Measurements from ENCODE around the gene HOXC6. TPM values are rescaled to one million over a fixed set of nuclear protein-coding genes. Genes with fewer than 3 reads are reported as not detected.

Gene HOXC6
- total RNA-seq, 2 experiments from 2014 or later = not detected

DNA sequence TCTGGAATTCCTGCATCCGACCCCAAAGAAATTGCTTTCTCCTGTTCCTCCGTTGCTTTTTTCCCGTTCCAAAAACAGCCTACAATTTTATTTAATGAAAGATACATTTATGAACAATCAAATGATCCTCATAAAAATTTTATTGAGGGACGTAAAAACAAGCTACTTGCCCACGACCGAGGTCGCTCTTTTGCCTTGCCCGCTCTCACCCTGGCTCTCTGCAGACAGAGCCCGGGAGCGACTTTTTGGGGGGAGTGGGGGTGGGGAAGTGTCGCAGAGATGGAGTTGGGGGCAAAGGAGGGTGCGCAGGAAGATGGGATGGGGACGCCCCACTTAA, 29.4 kb upstream of the HOXC6 start:
- no peak for DNase-seq
- Mint-ChIP-seq H3K36me3 (ENCODE audit: low read depth) (peaks cover 3% of the 10 kb centered on the region), H3K9me3 (ENCODE audit: insufficient read depth) (no peaks in the 10 kb centered on the region), H3K4me1 (ENCODE audit: low read depth) (peaks cover 26% of the 10 kb centered on the region), H3K4me3 (no peak overlapping the region), H3K27ac (no peak overlapping the region), H3K27me3 (ENCODE audit: low read depth) (peaks cover 95% of the 10 kb centered on the region)
- ChIA-PET CTCF (interaction anchor here (1.3 to 4.5 kb wide), 5 partner anchors 11 to 193 kb away, joined by 3 to 19 read pairs (median 5); partner anchors contain the start of genes HOXC10 and HOXC5), POLR2A (interaction anchor here (1.1 to 1.2 kb wide), 2 partner anchors 9 to 18 kb away, joined by 3 to 6 read pairs; no protein-coding TSS in a partner anchor)
- no peak for ATAC-seq

DNA sequence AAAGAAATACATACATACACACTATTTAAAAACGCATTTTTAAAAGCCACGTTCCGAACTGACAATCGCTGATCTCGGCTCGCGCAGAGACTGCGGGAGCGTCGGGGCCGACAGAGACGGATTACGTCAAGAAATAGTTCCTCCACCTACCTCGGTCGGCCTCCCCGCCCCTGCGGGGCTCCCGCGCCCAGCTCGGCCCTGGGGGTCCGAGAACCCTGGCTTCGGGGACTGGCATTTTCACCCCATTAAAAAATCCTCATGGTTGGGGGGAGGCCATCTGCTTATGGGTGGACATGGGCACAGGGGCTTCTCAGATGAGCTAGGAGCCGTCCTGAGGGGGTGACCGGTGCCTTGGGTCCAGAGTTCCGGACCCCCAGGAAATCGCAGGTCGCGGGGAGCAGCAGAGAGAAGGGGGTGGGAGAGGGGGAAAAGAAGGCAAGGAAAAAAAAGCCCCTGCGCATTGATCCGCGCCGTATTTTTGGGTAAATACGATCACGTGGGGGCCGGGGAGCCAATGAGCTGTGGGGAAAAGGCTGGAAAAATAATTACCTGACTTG, 28.6 kb upstream of the HOXC6 start:
- no peak overlapping the region for H3K4me3 Mint-ChIP-seq
- DNase-seq (no peak), ATAC-seq (no peak)
- H3K4me1 Mint-ChIP-seq (ENCODE audit: low read depth) = peaks cover 22% of the 10 kb centered on the region
- ChIA-PET POLR2A (interaction anchor here (0.7 to 1.1 kb wide), 2 partner anchors 8 to 193 kb away, joined by 3 read pairs; no protein-coding TSS in a partner anchor), CTCF (interaction anchor here (0.9 to 4.5 kb wide), 7 partner anchors 11 to 208 kb away, joined by 3 to 19 read pairs (median 5); partner anchors contain the start of genes HOXC10 and HOXC5)
- no peaks in the 10 kb centered on the region for H3K9me3 Mint-ChIP-seq (ENCODE audit: insufficient read depth)
- H3K36me3 Mint-ChIP-seq (ENCODE audit: low read depth) = no peaks in the 10 kb centered on the region
- peaks cover 94% of the 10 kb centered on the region for H3K27me3 Mint-ChIP-seq (ENCODE audit: low read depth)
- H3K27ac Mint-ChIP-seq = no peak overlapping the region

- Mint-ChIP-seq H3K4me3 (no peak within 1 kb of the TSS), H3K27me3 (ENCODE audit: low read depth) (peaks cover 93% of the 10 kb centered on the region), H3K4me1 (ENCODE audit: low read depth) (peaks cover 18% of the 10 kb centered on the region), H3K27ac (no peak within 1 kb of the TSS), H3K36me3 (ENCODE audit: low read depth) (no peaks in the 10 kb centered on the region), H3K9me3 (ENCODE audit: insufficient read depth) (no peaks in the 10 kb centered on the region)
- CTCF ChIA-PET = interaction anchor here (0.9 to 4.5 kb wide), 6 partner anchors 15 to 207 kb away, joined by 3 to 19 read pairs (median 6); partner anchors contain the start of genes HOXC10 and HOXC5
- POLR2A ChIA-PET = interaction anchor here (0.7 kb wide), 1 partner anchor 192 kb away, joined by 3 read pairs; no protein-coding TSS in a partner anchor
- ATAC-seq (no peak), DNase-seq (no peak)
Measured at GRCh38 chr12:54000116-54001114, 27.8 kb upstream of the HOXC6 start, which contains the start of gene HOXC9. Gene HOXC9, plus strand, starts transcription at chr12:54000161. Its CDS starts 28 bp downstream, at chr12:54000189.

DNA sequence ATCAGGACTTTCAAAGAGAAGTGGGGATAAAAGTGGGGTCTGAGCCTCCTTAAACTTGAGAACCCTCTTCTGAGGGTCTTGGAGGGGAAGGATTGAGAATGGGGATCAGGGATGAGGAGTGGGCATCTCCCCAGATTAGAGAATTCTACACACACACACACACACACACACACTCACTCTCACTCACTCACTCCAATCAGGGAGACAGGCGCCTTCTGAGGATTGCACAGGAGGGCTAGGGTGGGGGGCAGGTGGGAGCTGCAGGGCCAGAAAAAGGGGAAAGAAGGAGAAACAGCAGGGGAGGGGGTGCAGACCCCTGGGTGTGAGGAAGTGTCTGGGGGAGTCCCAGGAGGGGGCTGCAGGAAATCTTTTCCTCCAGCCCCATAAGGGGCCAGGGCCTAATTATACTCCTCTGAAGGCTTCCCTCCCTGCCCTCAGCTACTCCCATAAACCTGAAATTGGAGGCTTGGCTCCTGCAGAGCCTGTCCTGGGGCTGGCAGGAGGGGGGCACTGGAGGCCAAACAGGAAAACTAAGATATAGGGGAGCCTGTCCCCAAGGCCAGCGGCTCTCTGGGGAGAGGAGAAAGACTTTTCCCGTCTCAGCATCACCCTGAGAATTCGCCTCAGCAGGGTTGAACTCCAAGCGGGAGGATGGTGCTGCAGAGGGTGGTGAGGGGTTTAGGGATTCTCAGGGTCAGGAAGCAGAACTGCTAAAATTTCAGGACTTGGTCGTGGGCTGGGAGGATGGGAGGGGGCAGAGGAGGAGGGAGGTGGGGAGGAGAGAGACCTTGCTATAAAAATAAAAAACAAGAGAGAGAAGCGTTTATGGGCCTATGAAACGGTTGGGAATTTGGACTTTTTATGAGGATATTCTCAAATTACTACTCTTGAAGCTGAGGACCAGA, 26.7 kb upstream of the HOXC6 start:
- no peak for DNase-seq

DNA sequence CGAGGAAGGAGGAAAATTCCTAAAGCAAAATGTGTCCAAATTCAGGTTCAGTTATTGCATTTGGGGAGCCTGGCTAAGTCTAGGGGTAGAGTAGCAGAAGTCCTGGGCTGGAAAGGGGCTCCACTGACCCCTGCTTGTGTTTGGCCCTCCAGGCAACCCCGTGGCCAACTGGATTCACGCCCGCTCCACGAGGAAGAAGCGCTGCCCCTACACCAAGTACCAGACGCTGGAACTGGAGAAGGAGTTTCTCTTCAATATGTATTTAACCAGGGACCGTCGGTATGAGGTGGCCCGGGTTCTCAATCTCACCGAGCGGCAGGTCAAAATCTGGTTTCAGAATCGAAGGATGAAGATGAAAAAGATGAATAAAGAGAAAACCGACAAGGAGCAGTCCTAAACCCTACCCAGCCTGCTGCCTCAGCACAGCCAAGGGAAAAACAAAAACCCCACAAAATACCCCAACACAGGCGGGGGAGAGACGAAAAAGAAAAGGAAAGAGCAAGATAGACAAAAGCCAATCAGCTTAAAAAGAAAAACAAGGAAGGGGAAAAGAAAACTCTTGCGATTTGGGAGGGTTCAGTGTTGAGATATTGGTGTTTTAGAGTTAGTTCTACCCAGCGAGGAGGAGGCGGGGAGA, 25.8 kb upstream of the HOXC6 start:
- Mint-ChIP-seq H3K27ac (no peak overlapping the region), H3K36me3 (ENCODE audit: low read depth) (no peaks in the 10 kb centered on the region), H3K4me3 (no peak overlapping the region), H3K9me3 (ENCODE audit: insufficient read depth) (no peaks in the 10 kb centered on the region), H3K4me1 (ENCODE audit: low read depth) (peaks cover 17% of the 10 kb centered on the region), H3K27me3 (ENCODE audit: low read depth) (peaks cover 95% of the 10 kb centered on the region)
- DNase-seq (no peak), ATAC-seq (no peak)
- CTCF ChIA-PET = interaction anchor here (1.2 to 4.5 kb wide), 5 partner anchors 17 to 206 kb away, joined by 3 to 19 read pairs (median 4); partner anchors contain the start of genes HOXC10 and HOXC5
- POLR2A ChIA-PET = no interaction called here

More for the DNA sequence above, 26.7 kb upstream of the HOXC6 start:
- Mint-ChIP-seq H3K27ac (no peak overlapping the region), H3K4me3 (no peak overlapping the region), H3K9me3 (ENCODE audit: insufficient read depth) (no peaks in the 10 kb centered on the region), H3K36me3 (ENCODE audit: low read depth) (no peaks in the 10 kb centered on the region), H3K4me1 (ENCODE audit: low read depth) (peaks cover 17% of the 10 kb centered on the region), H3K27me3 (ENCODE audit: low read depth) (peaks cover 94% of the 10 kb centered on the region)
- ATAC-seq = no peak
- ChIA-PET CTCF (interaction anchor here (1.2 to 4.5 kb wide), 6 partner anchors 16 to 207 kb away, joined by 3 to 19 read pairs (median 5); partner anchors contain the start of genes HOXC10 and HOXC5), POLR2A (no interaction called here)

DNA sequence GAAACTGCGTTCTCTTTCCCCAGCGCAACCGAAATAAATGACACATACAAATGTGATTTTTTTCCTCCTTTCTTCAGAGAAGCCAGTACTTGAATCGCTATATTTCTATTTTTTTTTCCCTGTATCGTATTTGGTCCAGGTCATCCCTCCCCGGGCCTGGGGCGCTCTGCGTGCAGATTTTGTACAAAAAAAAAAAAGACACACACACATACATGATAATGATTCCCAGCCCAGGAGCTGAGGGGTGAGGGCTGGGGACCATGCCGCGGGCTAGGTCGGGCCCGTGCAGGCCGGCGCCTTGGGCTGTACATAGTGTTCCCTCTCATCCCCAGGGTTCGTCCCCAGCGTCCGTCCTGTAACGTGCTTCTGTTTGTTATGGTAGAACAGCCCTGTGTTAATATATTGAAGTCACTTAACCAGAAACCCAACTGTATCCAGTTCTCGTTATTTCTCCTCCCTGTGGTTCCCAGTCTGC, 25.3 kb upstream of the HOXC6 start:
- ATAC-seq (no peak), DNase-seq (no peak)
- CTCF ChIA-PET = interaction anchor here (1.5 to 1.8 kb wide), 4 partner anchors 30 to 257 kb away, joined by 3 to 6 read pairs (median 4); partner anchors contain the start of gene HOXC5
- Mint-ChIP-seq H3K4me1 (ENCODE audit: low read depth) (peaks cover 13% of the 10 kb centered on the region), H3K27ac (no peak overlapping the region), H3K4me3 (no peak overlapping the region), H3K9me3 (ENCODE audit: insufficient read depth) (no peaks in the 10 kb centered on the region), H3K36me3 (ENCODE audit: low read depth) (no peaks in the 10 kb centered on the region), H3K27me3 (ENCODE audit: low read depth) (peaks cover 95% of the 10 kb centered on the region)
- POLR2A ChIA-PET = no interaction called here

DNA sequence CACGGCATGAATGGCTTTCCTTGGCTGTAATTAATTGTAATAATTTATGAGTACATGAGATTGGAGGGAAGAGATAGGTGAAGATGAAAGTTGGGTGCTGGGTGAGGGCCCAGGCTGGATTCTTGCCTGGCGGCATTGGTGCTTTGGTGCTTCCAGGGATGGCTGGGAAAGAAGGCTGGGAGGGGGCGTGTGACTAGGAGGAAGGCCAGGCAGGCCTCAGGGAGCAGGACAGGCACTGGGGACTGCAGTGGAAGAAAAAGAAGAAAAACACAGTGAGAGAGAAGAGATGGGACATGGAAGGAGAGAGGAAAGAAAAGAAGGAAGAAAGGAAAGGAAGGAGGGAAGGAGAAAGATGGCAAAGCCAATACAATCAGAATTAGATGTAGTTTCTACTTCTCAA, 24.6 kb upstream of the HOXC6 start:
- H3K27me3 Mint-ChIP-seq (ENCODE audit: low read depth) = peaks cover 95% of the 10 kb centered on the region
- ATAC-seq (no peak), DNase-seq (no peak)
- ChIA-PET CTCF (interaction anchor here (0.9 to 6.3 kb wide), 10 partner anchors 12 to 258 kb away, joined by 3 to 89 read pairs (median 6); partner anchors contain the start of genes HOXC5 and SMUG1), POLR2A (no interaction called here)
- peaks cover 13% of the 10 kb centered on the region for H3K4me1 Mint-ChIP-seq (ENCODE audit: low read depth)
- no peak overlapping the region for H3K4me3 Mint-ChIP-seq
- H3K27ac Mint-ChIP-seq = no peak overlapping the region
- H3K36me3 Mint-ChIP-seq (ENCODE audit: low read depth) = no peaks in the 10 kb centered on the region
- H3K9me3 Mint-ChIP-seq (ENCODE audit: insufficient read depth) = no peaks in the 10 kb centered on the region

DNA sequence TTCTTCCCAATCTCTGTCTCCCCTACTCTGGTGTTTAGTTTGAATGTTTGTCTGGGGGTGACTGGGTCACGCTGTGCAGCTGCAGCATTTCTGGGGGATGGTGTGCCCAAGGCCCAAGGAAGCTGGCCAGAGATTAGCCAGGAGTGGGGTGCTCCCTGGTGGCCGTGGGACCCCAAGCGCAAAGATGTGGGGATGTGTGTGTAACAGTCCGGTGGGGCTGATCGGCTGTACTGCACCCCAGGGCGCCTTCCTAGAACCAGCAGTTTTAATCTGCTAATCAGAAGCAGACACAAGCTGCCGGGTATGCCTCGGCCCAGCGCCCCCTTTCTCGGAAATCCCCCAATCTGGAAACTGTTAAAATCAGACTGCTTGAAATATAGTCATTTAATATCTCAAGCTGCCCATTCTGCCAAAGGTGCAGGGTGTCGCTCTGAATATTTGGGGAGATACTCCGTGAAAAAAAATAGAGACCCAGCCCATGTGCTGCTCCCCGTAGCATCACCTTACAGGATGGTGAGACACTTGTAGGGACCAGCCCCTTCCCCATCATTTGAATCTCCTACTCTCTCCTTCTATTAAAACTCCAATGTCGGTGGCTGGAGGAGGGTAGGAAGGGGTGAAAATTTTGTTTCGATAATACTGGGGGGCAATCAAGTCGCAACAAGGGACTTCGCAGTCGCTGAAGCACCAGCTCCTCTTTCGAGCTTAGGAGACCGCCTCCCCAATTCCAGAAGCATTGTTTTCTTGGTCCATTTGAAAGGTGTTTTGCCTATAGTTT, 24.0 kb upstream of the HOXC6 start:
- H3K36me3 Mint-ChIP-seq (ENCODE audit: low read depth) = no peaks in the 10 kb centered on the region
- ChIA-PET CTCF (interaction anchor here (0.9 to 6.3 kb wide), 11 partner anchors 12 to 258 kb away, joined by 3 to 89 read pairs (median 6); partner anchors contain the start of genes HOXC5 and SMUG1), POLR2A (no interaction called here)
- H3K9me3 Mint-ChIP-seq (ENCODE audit: insufficient read depth) = no peaks in the 10 kb centered on the region
- peaks cover 15% of the 10 kb centered on the region for H3K4me1 Mint-ChIP-seq (ENCODE audit: low read depth)
- DNase-seq (no peak), ATAC-seq (no peak)
- no peak overlapping the region for H3K4me3 Mint-ChIP-seq
- H3K27me3 Mint-ChIP-seq (ENCODE audit: low read depth) = peaks cover 93% of the 10 kb centered on the region
- H3K27ac Mint-ChIP-seq = no peak overlapping the region

DNA sequence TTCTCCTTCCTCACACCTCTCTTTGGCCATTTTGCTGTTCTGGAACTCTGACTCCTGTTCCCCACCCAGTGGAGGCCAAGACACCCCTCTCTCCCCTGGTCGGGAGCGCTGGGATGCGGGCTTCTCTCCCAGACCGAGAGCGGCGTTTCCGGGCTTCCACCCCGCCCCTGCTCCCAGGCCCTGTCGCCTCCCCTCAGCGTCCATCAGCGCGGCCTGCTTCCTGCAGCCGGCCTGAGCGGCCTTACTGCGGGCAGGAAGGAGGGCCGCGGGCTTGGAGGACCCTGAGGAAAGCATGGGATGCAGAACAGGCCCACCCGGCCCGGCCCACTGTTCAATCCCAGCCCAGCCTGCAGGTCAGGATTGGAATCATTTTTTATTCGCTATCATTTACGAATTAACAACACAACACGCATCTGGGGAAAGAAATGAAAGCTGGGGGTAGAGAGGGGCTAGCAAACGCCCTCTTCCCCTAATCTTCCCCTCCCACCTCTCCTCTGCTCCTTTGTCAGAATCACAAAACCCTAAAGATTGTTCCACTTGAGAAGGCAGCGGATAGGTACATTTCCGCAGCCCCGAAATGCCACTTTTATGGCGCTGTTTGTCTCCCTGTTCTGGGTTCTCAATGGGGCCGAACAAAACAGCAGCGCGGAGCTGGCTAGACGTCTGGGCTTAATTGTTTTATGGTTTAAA, 23.3 kb upstream of the HOXC6 start:
- H3K9me3 Mint-ChIP-seq (ENCODE audit: insufficient read depth) = no peaks in the 10 kb centered on the region
- CTCF ChIA-PET = interaction anchor here (0.7 to 7.0 kb wide), 17 partner anchors 13 to 247 kb away, joined by 3 to 91 read pairs (median 6); partner anchors contain the start of genes HOXC5 and SMUG1
- POLR2A ChIA-PET = interaction anchor here (1.0 kb wide), 1 partner anchor 28 kb away, joined by 5 read pairs; the partner anchor contains the start of gene HOXC5
- H3K27ac Mint-ChIP-seq = no peak overlapping the region
- H3K36me3 Mint-ChIP-seq (ENCODE audit: low read depth) = no peaks in the 10 kb centered on the region
- DNase-seq (no peak), ATAC-seq (no peak)
- no peak overlapping the region for H3K4me3 Mint-ChIP-seq
- H3K27me3 Mint-ChIP-seq (ENCODE audit: low read depth) = peaks cover 93% of the 10 kb centered on the region
- H3K4me1 Mint-ChIP-seq (ENCODE audit: low read depth) = peaks cover 20% of the 10 kb centered on the region

Data from activated CD8-positive, alpha-beta T cell treated with anti-CD3 and anti-CD28 coated beads, Interleukin-2, amount 10 ng/mL, durations not matched to agents 7 days and 5 days (primary cell).